Mononuclear cell (primary cell): Measurements from ENCODE around the gene CATSPERB. TPM values are rescaled to one million over a fixed set of nuclear protein-coding genes. Genes with fewer than 3 reads are reported as not detected.
"Not testable (repeated sequence)": the region's sequence is repeated elsewhere in the genome, so short reads cannot be mapped to it uniquely, and the experiment has no call there.

Source experiments
- H3K27me3 ChIP-seq: 2 replicates; pipeline ENCODE4 v1.6.0; 2011; ENCODE audit warnings: low read length, control low read depth; ENCODE audit not compliant: insufficient read depth
- H3K4me1 ChIP-seq: 2 replicates; pipeline ENCODE4 v1.5.1; 2011; ENCODE audit warnings: mild to moderate bottlenecking, low read length, control low read depth; ENCODE audit not compliant: insufficient read depth
- H3K4me3 ChIP-seq: 2 replicates; pipeline ENCODE4 v1.5.1; 2011; ENCODE audit warnings: mild to moderate bottlenecking, low read length, moderate library complexity
- H3K9me3 ChIP-seq: 2 replicates; pipeline ENCODE4 v1.5.1; 2011; ENCODE audit warnings: low read depth, mild to moderate bottlenecking, control low read depth, low read length
- total RNA-seq: library from RNA; depleted of rRNA; stranded (reverse); fragments of >200 nt; gene quantifications from one replicate; pipeline ENCODE4 v1.2.3, GENCODE V29; 2012

Gene CATSPERB
- total RNA-seq, 1 donor, result 6.8 TPM

DNA sequence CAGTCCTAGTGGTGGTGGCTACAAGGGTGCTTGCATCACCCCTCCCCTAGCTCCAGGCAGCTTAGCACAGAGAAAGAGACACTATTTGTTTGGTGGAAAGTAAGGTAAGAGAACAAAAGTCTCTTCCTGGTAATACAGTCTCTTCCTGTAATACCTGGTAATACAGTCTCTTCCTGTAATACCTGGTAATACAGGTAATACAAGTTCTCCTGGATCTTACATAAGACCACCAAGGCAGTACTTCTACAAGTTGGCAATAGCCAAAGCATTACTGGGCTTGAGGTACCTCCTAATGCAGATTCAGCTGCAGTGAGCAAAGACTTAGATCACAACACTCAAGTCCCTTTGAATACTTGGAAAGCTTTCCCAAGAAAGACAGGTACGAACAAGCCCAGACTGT is 77.0 kb downstream of the CATSPERB start:
- Histone ChIP-seq H3K27me3 (no peaks in the 10 kb centered on the region), H3K4me3 (no peak overlapping the region), H3K9me3 (no peaks in the 10 kb centered on the region), H3K4me1 (no peaks in the 10 kb centered on the region)

GRCh38 chr14:91653451-91653850 is 78.4 kb downstream of the CATSPERB start:
- H3K9me3 ChIP-seq, result no peaks in the 10 kb centered on the region
- no peak overlapping the region for H3K4me3 ChIP-seq
- H3K4me1 ChIP-seq, result no peaks in the 10 kb centered on the region
- no peaks in the 10 kb centered on the region for H3K27me3 ChIP-seq

- Histone ChIP-seq H3K4me3 (no peak overlapping the region), H3K4me1 (no peaks in the 10 kb centered on the region), H3K9me3 (no peaks in the 10 kb centered on the region), H3K27me3 (no peaks in the 10 kb centered on the region)
These were observed 82.0 kb downstream of the CATSPERB start for GRCh38 chr14:91649930-91650329.

DNA sequence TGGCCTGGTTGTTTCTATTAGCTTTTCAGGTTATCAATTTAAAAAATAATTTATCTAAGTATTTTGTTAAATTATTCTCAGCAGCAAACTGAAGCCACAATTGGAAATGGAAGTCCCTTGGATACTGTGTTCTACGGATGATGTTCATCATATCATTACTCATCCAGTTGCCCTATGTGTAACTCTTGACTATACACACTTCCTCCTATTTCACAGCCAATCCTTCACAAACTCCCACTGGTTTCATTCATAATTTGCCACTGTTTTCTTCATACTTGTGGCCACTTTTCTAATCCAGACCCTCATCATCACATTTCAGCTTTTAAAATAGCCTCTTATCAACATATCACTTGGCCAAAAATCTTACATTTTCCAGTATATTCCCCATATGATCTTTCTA is 84.0 kb downstream of the CATSPERB start:
- no peak overlapping the region for H3K4me3 ChIP-seq
- no peaks in the 10 kb centered on the region for H3K4me1 ChIP-seq
- H3K9me3 ChIP-seq, result no peaks in the 10 kb centered on the region
- no peaks in the 10 kb centered on the region for H3K27me3 ChIP-seq

GRCh38 chr14:91636604-91637003 is 95.3 kb downstream of the CATSPERB start:
- no peaks in the 10 kb centered on the region for H3K9me3 ChIP-seq
- no peaks in the 10 kb centered on the region for H3K27me3 ChIP-seq
- H3K4me1 ChIP-seq, result no peaks in the 10 kb centered on the region
- no peak overlapping the region for H3K4me3 ChIP-seq

- H3K27me3 ChIP-seq, result no peaks in the 10 kb centered on the region
- no peaks in the 10 kb centered on the region for H3K9me3 ChIP-seq
- no peak overlapping the region for H3K4me3 ChIP-seq
- H3K4me1 ChIP-seq, result no peaks in the 10 kb centered on the region
These were observed 107.1 kb downstream of the CATSPERB start for GRCh38 chr14:91624757-91625156.

- Histone ChIP-seq H3K4me1 (no peaks in the 10 kb centered on the region), H3K4me3 (no peak overlapping the region), H3K27me3 (no peaks in the 10 kb centered on the region), H3K9me3 (no peaks in the 10 kb centered on the region)
These were observed 117.7 kb downstream of the CATSPERB start for GRCh38 chr14:91614187-91614586.

GRCh38 chr14:91613459-91614112 is 118.3 kb downstream of the CATSPERB start:
- Histone ChIP-seq H3K27me3 (no peaks in the 10 kb centered on the region), H3K4me1 (no peaks in the 10 kb centered on the region), H3K9me3 (no peaks in the 10 kb centered on the region), H3K4me3 (no peak overlapping the region)

- Histone ChIP-seq H3K9me3 (no peaks in the 10 kb centered on the region), H3K4me1 (peaks cover 3% of the 10 kb centered on the region), H3K27me3 (no peaks in the 10 kb centered on the region), H3K4me3 (no peak overlapping the region)
These were observed 120.4 kb downstream of the CATSPERB start for GRCh38 chr14:91611528-91611927.

GRCh38 chr14:91609161-91609560 is 122.7 kb downstream of the CATSPERB start:
- Histone ChIP-seq H3K9me3 (no peaks in the 10 kb centered on the region), H3K4me3 (no peak overlapping the region), H3K4me1 (peaks cover 3% of the 10 kb centered on the region), H3K27me3 (no peaks in the 10 kb centered on the region)

- H3K9me3 ChIP-seq, result no peaks in the 10 kb centered on the region
- peaks cover 3% of the 10 kb centered on the region for H3K4me1 ChIP-seq
- no peak overlapping the region for H3K4me3 ChIP-seq
- no peaks in the 10 kb centered on the region for H3K27me3 ChIP-seq
These were observed 124.4 kb downstream of the CATSPERB start for GRCh38 chr14:91607322-91608047.

GRCh38 chr14:91606851-91607250 is 125.0 kb downstream of the CATSPERB start:
- Histone ChIP-seq H3K27me3 (no peaks in the 10 kb centered on the region), H3K4me1 (peaks cover 3% of the 10 kb centered on the region), H3K4me3 (no peak overlapping the region), H3K9me3 (no peaks in the 10 kb centered on the region)

- not testable (repeated sequence) for H3K27me3 ChIP-seq, H3K9me3 ChIP-seq, H3K4me3 ChIP-seq, H3K4me1 ChIP-seq
These were observed 127.3 kb downstream of the CATSPERB start for GRCh38 chr14:91604611-91605010.

GRCh38 chr14:91599994-91600393 is 131.9 kb downstream of the CATSPERB start:
- H3K27me3 ChIP-seq, result no peaks in the 10 kb centered on the region

GRCh38 chr14:91595736-91596135 is 136.2 kb downstream of the CATSPERB start:
- H3K27me3 ChIP-seq, result no peaks in the 10 kb centered on the region
- H3K4me3 ChIP-seq, result no peak overlapping the region
- H3K9me3 ChIP-seq, result no peaks in the 10 kb centered on the region
- H3K4me1 ChIP-seq, result no peaks in the 10 kb centered on the region

More at GRCh38 chr14:91599994-91600393, 131.9 kb downstream of the CATSPERB start:
- H3K4me1 ChIP-seq, result no peaks in the 10 kb centered on the region
- H3K9me3 ChIP-seq, result no peaks in the 10 kb centered on the region
- H3K4me3 ChIP-seq, result no peak overlapping the region

DNA sequence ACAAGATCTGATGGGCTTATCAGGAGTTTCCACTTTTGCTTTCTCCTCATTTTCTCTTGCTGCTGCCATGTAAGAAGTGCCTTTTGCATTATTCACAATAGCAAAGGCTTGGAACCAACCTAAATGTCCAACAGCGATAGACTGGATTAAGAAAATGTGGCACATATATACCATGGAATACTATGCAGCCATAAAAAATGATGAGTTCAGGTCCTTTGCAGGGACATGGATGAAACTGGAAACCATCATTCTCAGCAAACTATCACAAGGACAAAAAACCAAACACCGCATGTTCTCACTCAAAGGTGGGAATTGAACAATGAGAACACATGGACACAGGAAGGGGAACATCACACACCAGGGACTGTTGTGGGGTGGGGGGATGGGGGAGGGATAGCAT is 137.9 kb downstream of the CATSPERB start:
- not testable (repeated sequence) for H3K27me3 ChIP-seq, H3K9me3 ChIP-seq, H3K4me1 ChIP-seq, H3K4me3 ChIP-seq
